OCI-LY3 (cell line): ENCODE measurements around the gene PTPN5.

ENCODE experiments used
- CTCF ChIP-seq: fragments of 200-600, 300-600 bp; sonication (generic); IDR thresholded peaks from 2 replicates; pipeline ENCODE4 v1.5.1; 2014; ENCODE audit warnings: antibody characterized with exemption, low read length, low read depth
- EZH2phosphoT487 ChIP-seq: fragments of 200-600 bp; shearing (Covaris generic); IDR thresholded peaks from 2 replicates; pipeline ENCODE4 v1.6.1; 2018; ENCODE audit warnings: antibody characterized with exemption, mixed run types, low read depth

DNA sequence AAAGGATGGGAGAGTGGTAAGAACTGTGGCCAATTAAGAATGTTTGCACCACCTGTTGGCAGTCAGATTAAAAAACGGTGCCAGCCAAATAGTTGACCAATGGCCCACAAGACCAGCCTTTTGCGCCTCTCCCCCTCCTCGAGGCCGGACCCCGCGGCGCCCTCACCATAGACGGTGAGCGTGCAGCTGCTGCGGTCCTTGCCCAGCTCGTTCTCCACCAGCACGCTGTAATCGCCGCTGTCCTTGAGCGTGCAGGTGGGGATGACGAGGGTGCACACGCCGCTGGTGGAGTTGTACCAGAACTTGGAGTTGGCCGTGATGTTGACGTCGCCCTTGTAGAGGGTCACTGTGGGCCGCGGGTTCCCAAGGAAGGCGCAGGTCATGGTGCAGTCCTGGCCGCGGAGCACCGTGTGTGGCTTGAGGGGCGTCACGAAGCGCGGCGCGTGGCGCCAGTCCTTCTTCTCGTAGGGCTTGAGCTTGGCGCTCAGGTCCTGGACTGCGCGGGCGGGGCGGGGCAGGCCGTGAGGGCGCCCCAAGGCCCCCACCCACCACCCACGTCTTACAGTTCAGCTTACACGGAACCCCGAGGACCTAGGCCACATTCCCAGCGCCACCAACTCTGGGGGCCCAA is 85.8 kb downstream of the PTPN5 start:
- TF ChIP-seq CTCF (no peak), EZH2phosphoT487 (no peak)
